ENCODE measurements around the gene NAT14. TPM values are rescaled to one million over a fixed set of nuclear protein-coding genes. Genes with fewer than 3 reads are reported as not detected.
A peak's percentile ranks its signal among the peaks of the same experiment; 100 is the strongest.

NAT14 gene
- total and polyA plus RNA-seq, 8 donors, result 4.3 to 22.1 (median 8.7) TPM; not detected in 3

DNA sequence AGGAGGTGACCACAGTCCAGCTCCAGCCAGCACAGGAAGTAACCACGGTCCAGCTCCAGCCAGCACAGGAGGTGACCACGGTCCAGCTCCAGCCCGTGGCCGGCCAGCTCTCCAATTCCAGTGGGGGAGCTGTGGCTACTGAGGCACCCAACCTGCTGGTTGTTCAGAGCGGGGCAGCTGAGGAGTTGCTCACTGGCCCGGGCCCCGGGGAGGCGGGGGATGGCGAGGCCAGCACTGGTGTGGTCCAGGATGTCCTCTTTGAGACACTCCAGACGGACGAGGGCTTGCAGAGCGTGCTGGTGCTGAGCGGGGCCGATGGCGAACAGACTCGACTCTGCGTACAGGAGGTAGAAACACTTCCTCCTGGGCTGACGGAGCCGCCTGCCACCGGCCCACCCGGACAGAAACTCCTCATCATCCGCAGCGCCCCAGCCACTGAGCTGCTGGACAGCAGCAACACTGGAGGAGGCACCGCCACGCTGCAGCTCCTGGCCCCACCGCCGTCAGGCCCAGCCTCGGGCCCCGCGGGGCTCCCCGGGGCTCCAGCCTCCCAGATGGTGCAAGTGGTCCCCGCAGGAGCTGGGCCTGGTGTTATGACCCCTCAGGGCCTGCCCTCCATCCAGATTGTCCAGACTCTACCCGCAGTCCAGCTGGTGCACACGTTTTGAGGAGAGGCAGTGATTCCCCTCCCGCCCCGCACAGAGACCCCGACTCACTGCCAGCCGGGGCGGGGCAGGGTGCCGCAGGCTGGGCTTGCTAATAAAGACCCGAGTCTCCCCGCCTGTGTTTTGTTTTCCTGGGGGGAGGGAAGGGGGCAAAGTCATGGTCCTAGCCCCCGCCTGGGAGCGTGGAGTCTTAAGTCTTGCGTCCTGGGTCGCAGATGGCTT is 1.0 kb upstream of the NAT14 start:
- Histone ChIP-seq H3K36me3 (peaks cover 12 to 39% (median 32%) of the 10 kb centered on the region in 4 donors), H3K4me1 (peaks cover 36 to 60% (median 48%) of the 10 kb centered on the region in 4 donors), H3K27me3 (peaks cover 0 to 26% (median 4%) of the 10 kb centered on the region in 3 donors), H3K9me3 (no peaks in the 10 kb centered on the region), H3K4me3 (peak overlapping the region; percentile 55 to 66 (median 60)), H3K27ac (peak overlapping the region in 4 of 5 donors; percentile 85 to 96 (median 88))
- DNase-seq, result no peak
- 76 to 81% (median 80%) methylated on average over 33 to 46 of the region's 46 CpGs for WGBS, 5 donors
- TF ChIP-seq POLR2A (IDR thresholded peaks at IDR 0.05) (no peak), EP300 (IDR thresholded peaks at IDR 0.05) (no peak), POLR2AphosphoS5 (IDR thresholded peaks at IDR 0.05) (no peak)
- TF ChIP-seq, protein P1, sequence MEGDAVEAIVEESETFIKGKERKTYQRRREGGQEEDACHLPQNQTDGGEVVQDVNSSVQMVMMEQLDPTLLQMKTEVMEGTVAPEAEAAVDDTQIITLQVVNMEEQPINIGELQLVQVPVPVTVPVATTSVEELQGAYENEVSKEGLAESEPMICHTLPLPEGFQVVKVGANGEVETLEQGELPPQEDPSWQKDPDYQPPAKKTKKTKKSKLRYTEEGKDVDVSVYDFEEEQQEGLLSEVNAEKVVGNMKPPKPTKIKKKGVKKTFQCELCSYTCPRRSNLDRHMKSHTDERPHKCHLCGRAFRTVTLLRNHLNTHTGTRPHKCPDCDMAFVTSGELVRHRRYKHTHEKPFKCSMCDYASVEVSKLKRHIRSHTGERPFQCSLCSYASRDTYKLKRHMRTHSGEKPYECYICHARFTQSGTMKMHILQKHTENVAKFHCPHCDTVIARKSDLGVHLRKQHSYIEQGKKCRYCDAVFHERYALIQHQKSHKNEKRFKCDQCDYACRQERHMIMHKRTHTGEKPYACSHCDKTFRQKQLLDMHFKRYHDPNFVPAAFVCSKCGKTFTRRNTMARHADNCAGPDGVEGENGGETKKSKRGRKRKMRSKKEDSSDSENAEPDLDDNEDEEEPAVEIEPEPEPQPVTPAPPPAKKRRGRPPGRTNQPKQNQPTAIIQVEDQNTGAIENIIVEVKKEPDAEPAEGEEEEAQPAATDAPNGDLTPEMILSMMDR (IDR thresholded peaks at IDR 0.05), result no peak
- intact Hi-C loops (cut with DNase I; ENCODE audit: low total_unique reads), result no loop called here

DNA sequence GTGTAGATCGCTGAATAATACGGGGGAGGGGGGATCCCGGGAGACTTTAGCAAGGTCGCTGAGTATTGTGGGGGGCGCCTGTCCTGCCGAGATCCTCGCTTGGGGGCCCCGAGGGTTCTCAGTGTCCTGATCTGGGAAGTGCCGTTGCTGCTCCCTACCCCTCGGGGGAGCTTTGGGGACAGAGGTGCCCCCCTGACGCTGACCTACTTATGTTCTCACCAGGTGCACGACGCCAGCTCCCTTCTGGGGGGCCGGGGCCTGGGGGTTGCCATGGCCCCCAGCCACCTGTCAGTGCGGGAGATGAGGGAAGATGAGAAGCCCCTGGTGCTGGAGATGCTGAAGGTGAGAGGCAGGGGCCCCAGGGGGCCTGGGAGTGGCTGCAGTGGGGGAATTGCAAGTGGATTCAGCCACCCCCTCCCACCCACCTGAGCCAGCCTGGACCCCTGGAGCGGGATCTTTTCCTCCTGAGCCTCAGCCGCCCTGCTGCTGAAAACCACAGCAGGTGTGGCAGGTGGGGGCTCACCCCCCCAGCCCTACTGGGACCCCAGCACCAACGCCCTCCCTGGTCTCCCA is 537 bp downstream of the NAT14 start:
- H3K4me3 ChIP-seq, result peak overlapping the region; percentile 55 to 66 (median 60)
- H3K36me3 ChIP-seq, result peaks cover 12 to 37% (median 31%) of the 10 kb centered on the region in 4 donors
- H3K9me3 ChIP-seq, result no peaks in the 10 kb centered on the region
- peaks cover 36 to 67% (median 54%) of the 10 kb centered on the region in 4 donors for H3K4me1 ChIP-seq
- intact Hi-C loops (cut with DNase I; ENCODE audit: low total_unique reads), result no loop called here
- TF ChIP-seq POLR2AphosphoS5 (IDR thresholded peaks at IDR 0.05) (no peak), EP300 (IDR thresholded peaks at IDR 0.05) (no peak), POLR2A (IDR thresholded peaks at IDR 0.05) (no peak)
- TF ChIP-seq, protein P1 (IDR thresholded peaks at IDR 0.05), result no peak
- H3K27me3 ChIP-seq, result peaks cover 0 to 41% (median 10%) of the 10 kb centered on the region in 3 donors
- WGBS, 5 donors, result 20 to 38% (median 24%) methylated on average over 3 to 18 of the region's 18 CpGs
- no peak for DNase-seq
- H3K27ac ChIP-seq, result peak overlapping the region; percentile 79 to 96 (median 85)

- TF ChIP-seq POLR2AphosphoS5 (IDR thresholded peaks at IDR 0.05) (no peak), POLR2A (IDR thresholded peaks at IDR 0.05) (no peak), EP300 (IDR thresholded peaks at IDR 0.05) (no peak)
- TF ChIP-seq, protein P1 (IDR thresholded peaks at IDR 0.05), result no peak
- 64 to 77% (median 73%) methylated on average over 25 to 53 of the region's 53 CpGs for WGBS, 5 donors
- Histone ChIP-seq H3K4me3 (peak overlapping the region in 1 of 4 donors; percentile 1), H3K9me3 (no peaks in the 10 kb centered on the region), H3K36me3 (peaks cover 12 to 29% (median 25%) of the 10 kb centered on the region in 4 donors), H3K4me1 (peaks cover 40 to 75% (median 58%) of the 10 kb centered on the region in 4 donors), H3K27ac (peak overlapping the region; percentile 41 to 96 (median 85)), H3K27me3 (peaks cover 0 to 49% (median 10%) of the 10 kb centered on the region in 3 donors)
- intact Hi-C loops (cut with DNase I; ENCODE audit: low total_unique reads), result no loop called here
- DNase-seq, result no peak
Measured at GRCh38 chr19:55486043-55486970, 1.3 kb downstream of the NAT14 start.

Data from stomach (tissue), 9 donors.